Measurements from ENCODE around the gene RPS21.

RPS21 gene

GRCh38 chr20:62400021-62400420, 13.1 kb downstream of the RPS21 start:
- no peak for DNase-seq

- DNase-seq = no peak
Observed at GRCh38 chr20:62400541-62400940, 13.6 kb downstream of the RPS21 start.

GRCh38 chr20:62401331-62401779, 14.5 kb downstream of the RPS21 start:
- no peak for DNase-seq

GRCh38 chr20:62402456-62403150, 15.7 kb downstream of the RPS21 start:
- no peak for DNase-seq

GRCh38 chr20:62403331-62403730, 16.4 kb downstream of the RPS21 start:
- no peak for DNase-seq

GRCh38 chr20:62404112-62404665, 17.3 kb downstream of the RPS21 start:
- no peak for DNase-seq

GRCh38 chr20:62404761-62405107, 17.8 kb downstream of the RPS21 start:
- no peak for DNase-seq

GRCh38 chr20:62405108-62405980, 18.4 kb downstream of the RPS21 start:
- DNase-seq = peak; percentile 27

GRCh38 chr20:62405981-62406513, 19.1 kb downstream of the RPS21 start:
- no peak for DNase-seq

GRCh38 chr20:62406635-62407176, 19.8 kb downstream of the RPS21 start:
- no peak for DNase-seq

GRCh38 chr20:62407221-62407992, 20.5 kb downstream of the RPS21 start, which contains the start of gene CABLES2:
Gene CABLES2 (minus strand): TSS chr20:62407285. CDS start chr20:62407276, 9 bp downstream.
- peak; percentile 93 for DNase-seq

- no peak for DNase-seq
Observed at GRCh38 chr20:62408055-62408454, 21.2 kb downstream of the RPS21 start.

- no peak for DNase-seq
Observed at GRCh38 chr20:62408640-62409039, 21.7 kb downstream of the RPS21 start.

GRCh38 chr20:62409086-62409853, 22.4 kb downstream of the RPS21 start:
- DNase-seq = no peak

GRCh38 chr20:62409931-62410745, 23.2 kb downstream of the RPS21 start:
- DNase-seq = peak; percentile 23

- DNase-seq = no peak
Observed at GRCh38 chr20:62410746-62411478, 24.0 kb downstream of the RPS21 start.

GRCh38 chr20:62411479-62412193, 24.7 kb downstream of the RPS21 start:
- DNase-seq = no peak

- no peak for DNase-seq
Observed at GRCh38 chr20:62412194-62413024, 25.5 kb downstream of the RPS21 start.
